NCI-H187 treated with DMSO at 0.1 percent for 48 hours (cell line): ENCODE results near the gene PRF1.

Experiments
- DNase-seq: peaks from one replicate; lab custom pipeline; 2025; lab: John Stamatoyannopoulos, UW

PRF1 gene

DNA sequence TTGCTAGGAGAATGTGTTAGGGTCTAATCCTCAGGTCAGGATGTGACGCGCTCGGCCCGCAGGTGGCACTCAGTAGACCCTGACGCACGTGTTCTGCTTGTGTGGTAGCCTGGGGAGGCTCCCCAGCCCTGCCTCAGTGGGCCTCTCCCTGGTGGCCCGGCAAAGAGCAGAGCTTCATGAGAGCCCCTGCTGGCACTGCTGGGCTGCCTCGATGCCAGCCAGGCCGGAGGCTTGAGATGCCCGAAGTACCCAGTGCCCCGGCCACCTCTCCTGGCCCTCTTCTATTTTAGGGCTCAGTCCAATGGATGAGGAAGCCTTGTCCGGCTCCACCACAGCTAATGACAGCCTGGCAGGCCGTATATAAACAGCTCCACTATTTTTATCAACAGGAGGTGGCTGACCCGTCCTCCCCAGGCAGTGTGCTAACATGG, 42.0 kb downstream of the PRF1 start:
- no peak for DNase-seq

GRCh38 chr10:70559861-70560260, 42.7 kb downstream of the PRF1 start:
- no peak for DNase-seq

DNA sequence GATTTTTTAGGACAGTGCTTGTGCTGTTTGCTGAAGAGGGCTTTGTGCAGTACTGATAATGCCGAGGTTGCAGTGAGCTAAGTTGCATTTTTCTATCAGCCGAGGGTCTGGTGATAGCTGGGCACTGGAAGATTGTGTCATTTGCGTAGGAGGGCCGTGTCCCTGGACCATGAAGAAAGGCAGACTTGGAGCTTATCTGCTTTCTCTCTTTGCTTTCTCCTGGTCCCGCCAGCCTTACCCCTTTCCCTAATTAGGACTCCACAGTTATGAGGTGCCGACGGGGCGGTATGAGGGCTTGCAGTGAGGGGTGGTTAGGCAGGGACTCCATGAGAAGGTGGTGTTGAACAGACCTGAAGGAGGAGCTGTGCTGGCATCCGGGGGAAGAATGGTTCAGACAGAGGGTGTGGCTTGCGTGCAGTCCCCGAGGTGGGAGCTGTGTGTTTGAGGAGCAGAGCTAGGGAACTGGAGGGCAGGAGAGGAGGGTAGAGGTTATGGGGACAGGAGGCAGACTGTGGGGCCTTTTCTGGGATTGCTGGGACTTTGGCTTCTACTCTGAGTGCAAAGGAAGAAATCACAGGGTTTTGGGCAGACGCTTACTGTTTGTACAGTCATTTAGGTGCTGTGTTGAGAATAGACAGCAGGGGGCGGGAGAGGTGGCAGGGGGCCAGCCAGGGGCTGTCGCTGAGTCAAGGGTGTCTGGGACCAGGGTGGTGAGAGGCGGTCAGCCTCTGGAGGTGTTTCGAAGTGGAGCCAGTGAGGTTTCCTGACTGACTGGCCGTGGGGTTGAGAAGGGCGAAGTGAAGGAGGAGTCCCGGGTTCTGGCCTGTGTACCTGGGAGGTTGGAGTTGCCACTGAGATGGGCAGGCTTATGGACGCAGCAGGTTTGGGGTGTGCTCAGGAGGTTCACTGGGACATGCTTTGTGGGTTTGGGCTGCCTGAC, 43.4 kb downstream of the PRF1 start:
- no peak for DNase-seq

GRCh38 chr10:70558295-70558694, 44.2 kb downstream of the PRF1 start:
- no peak for DNase-seq

DNA sequence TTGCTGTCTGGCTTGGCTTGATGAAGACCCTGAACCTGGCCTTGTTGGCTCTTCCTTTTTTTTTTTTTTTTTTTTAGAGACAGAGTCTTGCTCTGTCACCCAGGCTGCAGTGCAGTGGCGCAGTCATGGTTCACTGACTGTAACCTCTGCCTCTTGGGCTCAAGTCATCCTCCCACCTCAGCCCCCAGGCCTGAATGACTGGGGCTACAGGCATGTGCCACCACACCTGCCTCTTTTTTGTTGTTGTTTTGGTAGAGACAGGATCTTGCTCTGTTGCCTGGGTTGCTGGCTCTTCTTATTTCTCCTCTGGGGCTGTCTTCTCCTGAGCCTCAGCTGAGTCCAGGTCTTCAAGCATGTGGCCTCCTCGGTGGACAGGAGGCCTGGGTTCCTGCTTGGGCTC, 44.7 kb downstream of the PRF1 start:
- DNase-seq, result no peak

- no peak for DNase-seq
Measured at GRCh38 chr10:70557086-70557845, 45.3 kb downstream of the PRF1 start.

DNA sequence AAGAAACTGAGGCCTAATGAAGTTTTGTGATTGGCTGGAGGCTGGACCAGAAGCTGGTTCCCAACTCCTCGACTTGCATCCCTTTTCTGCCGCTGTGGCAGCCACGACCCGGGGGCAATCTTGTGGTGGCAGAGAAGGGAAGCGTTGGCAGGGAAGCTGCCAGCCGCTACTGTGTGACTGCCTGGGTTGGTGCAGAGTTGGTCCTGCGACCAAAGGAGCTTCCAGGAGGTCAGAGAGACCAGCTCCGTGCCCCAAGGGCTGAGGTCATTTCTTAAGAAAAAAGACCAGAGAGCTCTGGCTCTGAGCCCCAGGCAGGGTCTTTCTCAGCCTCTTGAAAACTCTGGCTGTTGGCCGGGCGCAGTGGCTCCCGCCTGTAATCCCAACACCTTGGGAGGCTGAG, 47.2 kb downstream of the PRF1 start:
- DNase-seq, result no peak

DNA sequence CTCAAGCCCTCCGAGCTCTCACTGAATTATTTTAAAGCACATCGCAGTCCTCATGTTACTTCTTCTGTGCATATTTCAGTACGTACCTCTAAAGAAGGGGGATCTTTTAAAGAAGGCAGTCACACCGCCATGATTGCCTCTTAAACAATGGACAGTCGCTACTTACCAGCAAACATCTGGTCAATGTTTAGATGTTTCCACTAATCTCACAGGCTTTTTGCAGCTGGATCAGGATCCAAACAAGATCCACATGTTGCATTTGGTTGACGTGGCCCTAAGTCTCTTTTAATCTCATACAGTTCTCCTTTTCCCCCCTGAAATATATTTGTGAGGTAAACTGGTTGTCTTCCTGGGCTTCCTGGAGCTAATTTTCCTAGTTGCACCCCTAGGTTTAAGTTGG, 50.0 kb downstream of the PRF1 start:
- DNase-seq, result no peak

GRCh38 chr10:70551971-70552422, 50.5 kb downstream of the PRF1 start:
- DNase-seq, result no peak

GRCh38 chr10:70551466-70551865, 51.1 kb downstream of the PRF1 start:
- DNase-seq, result no peak

- no peak for DNase-seq
Measured at GRCh38 chr10:70550459-70550858, 52.1 kb downstream of the PRF1 start.

DNA sequence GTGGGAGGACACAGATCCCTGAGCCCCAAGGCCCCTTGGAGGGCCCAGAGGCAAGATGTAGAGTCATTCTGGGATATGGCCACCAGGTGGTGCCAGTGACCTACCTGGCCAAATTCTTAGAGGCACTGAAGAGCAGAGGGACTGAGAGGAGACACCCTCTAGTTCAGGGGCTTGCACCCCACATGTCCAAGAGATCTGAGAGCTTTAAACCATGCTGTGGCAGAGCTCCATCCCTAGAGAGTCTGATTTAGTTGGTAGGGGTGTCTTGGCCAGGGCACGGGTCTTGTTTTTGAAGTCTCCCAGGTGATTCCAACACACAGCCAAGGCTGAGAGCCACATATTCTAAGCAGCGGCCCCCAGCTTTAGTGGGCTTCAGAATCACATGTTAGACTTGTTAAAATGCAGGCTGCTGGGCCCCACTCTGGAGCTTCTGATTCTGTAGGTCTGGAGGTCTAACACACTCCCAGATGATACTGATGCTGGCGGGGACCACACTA, 52.5 kb downstream of the PRF1 start:
- DNase-seq, result no peak

- no peak for DNase-seq
Measured at GRCh38 chr10:70549351-70549961, 53.1 kb downstream of the PRF1 start.
